NCI-H1436 treated with DMSO at 0.1 percent for 48 hours (cell line): ENCODE data around the gene TRIO.

Experiments
- DNase-seq: peaks from one replicate; lab custom pipeline; 2025; lab: John Stamatoyannopoulos, UW

TRIO gene

DNA sequence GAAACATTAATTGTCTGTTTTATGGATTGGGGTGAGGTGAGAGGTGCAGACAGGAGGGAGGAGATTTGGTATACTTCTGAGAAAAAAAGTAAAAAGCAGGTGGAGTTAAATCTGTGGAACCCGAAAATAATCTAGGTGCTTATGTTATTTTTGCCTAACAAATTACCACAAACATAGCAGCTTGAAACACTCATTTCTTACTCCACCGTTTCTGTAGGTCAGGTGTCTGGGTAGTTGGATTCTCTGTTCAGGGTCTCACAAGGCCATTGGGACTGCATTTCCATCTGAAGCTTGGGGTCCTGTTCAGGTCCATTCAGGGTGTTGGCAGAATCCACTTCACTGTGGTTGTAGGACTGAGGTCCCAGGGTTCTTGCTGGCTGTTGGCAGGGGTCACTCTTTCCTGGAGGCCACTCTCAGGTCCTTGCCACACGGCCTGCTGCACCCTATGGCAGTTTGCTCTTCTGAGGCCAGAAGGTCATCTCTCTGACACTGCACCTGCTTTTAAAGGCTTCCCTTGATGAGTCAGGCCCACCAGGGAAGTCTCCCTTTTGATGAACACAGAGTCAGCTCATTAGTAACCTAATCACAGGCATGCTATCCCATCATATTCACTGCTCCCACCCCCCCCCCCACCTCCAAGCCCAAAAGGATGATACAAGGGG, 82.2 kb downstream of the TRIO start:
- no peak for DNase-seq

DNA sequence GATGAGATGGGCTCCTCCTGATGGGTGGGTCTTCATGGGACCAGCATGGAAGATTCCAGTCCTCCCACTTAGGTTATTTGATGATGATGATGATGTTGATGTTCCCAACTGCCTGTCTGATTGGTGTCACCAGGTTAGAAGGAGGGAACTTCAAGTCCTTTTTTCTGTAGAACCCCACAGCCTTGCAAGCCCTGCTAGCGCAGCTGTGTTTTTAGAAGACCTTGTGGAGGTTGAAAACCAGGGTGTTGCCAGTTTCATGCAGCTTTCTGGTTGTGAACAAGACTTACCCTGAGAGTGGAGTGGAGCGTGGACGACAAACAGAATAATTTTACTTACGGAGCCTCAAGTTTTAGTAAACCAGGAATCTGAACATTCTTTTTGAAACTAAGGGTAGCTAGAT, 83.0 kb downstream of the TRIO start:
- no peak for DNase-seq

DNA sequence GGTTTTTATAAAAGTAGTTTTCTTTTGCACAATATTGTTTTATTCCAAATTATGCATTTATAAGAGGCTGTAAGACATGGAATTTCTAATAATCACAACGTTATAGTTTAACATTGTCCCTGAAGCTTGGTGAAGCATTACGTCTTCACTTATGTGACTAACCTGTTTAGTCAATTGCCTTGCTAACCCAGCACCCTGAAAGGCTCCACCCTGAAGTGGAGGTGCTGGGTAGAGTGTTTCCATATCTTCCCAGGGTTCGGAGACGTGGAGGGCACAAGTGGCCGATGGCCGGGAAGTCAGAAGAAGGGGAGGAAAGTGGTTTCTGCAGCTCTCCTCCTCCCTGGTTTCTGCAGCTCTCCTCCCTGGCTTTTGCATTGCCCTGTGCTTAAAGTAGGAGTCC, 83.4 kb downstream of the TRIO start:
- no peak for DNase-seq

DNA sequence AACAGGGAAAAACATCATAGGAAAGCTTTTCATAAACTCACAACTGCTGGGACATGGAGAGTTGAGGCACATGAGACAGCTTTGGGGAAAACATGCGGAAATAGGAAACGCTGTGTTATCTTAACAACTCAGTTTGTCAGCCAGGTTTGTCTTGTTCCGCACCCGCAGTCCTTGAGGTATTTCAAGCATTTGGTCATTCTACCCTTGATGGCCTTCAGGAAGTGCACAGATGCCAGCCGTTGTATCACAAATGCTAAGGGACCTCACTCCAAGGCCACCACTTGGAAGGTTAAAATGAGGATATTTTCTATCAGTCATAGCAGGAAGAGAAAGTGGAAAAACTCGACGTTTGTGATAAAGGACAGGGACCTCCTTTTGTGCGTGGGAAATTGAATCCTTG, 83.8 kb downstream of the TRIO start:
- no peak for DNase-seq

DNA sequence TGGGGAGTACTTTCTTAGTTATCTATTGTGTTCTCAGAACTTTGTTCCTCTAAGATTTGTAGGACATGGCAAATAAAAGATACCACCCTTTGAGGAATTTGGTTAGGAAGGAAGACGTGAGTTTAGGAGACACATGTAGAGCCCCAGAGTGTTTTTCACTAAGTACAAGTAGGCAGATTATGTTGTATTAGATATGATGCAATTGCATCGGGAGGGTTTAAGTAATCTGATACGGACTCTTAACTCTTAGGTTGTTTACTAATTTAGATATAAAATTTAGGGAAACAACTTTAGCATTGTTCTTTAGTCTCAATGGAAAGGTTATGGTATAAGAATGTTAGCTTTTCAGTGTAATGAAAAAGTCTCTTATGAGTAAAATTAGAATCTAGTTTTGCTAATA, 84.4 kb downstream of the TRIO start:
- DNase-seq: no peak

DNA sequence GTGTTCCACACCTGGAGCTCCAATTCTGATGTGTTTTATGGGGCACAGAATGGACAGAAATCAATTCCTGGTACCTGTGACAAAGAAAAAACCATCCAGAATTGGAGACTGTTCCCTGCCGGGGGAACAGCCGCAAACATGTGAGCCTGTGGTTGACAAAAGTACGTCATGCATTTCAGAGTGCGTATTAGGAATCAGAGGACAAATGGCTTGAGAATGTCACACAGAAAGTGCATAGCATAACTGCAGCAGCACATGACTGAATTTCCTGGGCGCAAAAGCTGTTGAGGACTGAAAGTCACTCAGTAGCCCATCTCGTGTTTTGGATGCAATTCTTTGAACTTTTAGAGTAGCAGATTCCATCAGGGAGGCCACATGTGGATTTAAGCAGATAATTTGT, 85.1 kb downstream of the TRIO start:
- no peak for DNase-seq

DNA sequence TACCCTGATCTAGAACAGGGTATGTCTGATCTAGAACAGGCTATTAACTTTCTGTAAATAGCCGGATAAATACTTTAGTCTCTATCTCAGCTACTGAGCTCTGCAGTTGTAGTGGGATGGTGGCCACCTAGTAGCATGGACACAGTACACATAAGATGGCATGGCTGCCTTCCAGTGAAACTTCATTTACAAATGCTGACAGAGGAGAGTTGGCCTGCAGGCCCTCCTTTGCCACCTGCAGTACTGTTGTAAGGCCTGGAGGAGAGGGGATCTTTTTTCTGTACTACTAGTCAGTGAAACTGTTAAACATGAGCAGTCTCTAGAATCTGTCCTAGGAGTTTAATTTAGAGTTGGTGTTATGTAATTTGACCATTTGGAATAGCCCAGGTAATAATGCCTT, 86.0 kb downstream of the TRIO start:
- DNase-seq: no peak

DNA sequence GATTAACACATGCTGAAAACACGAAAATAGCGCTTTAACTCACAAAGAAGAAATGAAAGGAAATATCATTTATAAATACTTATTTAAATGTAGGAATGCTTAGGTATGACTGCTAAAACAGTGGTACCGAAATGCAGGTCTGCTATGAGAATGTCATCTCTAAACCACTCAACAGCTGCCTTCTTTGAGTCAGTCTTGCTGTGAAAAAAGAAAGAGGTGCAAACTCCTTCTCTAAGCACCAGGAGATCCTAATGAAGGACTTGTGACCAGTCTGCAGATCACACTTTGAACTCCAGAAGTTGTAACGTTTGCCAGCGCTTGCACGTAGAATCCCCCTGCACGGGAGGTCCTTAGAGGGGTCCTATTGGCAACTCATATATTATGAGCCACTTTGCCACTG, 86.6 kb downstream of the TRIO start:
- DNase-seq: no peak

DNA sequence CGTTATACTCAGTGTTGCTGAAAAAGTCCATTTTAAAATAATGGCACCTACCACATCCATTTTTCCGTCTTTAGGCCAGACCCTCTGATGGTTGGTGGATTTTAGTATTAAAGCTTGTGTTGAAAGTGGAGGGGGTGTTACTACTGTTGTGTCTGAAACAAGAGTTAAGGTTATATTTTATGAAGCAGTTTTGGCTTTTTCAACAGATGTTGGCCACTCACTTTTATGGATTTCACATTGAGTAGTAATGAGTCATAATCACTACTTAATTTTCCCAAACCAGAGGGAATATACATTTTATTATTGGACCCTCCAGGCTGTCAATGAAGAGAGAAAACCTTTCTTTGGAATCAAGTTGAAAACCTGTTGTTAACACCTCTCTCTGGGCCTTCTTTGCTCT, 88.0 kb downstream of the TRIO start:
- no peak for DNase-seq

DNA sequence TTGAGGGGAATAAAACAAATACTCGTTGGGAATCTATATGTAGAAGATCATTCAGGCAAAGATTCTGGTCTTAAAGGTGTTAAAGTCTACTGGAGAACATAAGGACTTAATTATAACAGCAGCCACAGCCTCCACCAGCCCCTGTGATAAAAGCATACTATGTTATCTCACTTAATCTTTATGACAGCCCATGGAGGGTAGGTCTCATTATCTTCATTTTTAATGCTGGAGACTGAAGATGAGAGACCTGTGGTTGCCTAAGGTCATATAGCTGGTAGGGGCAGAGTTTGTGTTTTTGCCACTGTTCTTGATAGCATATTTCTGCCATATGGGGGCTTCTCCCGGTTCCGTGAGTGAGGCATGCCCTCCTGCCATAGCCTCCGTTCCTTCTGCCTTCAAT, 88.7 kb downstream of the TRIO start:
- no peak for DNase-seq

DNA sequence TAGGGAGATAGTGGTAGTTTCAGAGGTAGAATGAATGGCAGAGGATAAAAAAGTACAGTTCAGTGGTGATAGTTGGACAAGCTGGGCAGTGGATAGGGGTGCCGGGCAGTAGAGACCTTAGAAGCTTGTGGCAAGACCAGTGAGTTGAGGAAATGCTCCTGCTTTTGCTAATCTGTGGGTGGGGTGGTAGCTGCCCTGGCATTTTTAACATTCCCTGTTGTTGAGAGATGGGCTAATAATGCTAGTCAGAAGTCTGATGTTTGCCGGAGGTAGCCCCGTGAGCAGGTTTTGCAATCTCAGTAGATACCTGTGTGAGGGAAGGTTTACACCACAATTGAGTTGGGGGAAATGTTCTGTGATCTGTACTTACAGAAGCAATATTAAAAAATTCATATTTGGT, 91.1 kb downstream of the TRIO start:
- DNase-seq: no peak

DNA sequence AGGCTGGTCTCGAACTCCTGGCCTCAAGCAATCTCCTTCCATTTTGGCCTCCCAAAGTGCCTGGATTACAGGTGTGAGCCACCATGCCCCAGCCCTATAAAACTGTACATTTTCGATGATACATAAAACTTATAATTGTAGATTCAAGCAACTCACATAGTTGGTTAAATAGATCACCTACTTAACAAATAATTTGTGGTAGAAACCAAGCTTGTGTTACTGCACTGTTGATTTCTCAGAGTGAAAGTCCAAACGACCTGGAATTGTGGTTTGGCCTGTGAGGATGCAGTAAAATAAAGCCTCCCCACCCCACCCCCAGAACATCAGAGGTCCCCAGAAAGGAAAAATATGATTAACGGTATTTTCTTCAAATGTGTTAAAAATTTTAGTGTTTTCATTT, 92.7 kb downstream of the TRIO start:
- DNase-seq: no peak

DNA sequence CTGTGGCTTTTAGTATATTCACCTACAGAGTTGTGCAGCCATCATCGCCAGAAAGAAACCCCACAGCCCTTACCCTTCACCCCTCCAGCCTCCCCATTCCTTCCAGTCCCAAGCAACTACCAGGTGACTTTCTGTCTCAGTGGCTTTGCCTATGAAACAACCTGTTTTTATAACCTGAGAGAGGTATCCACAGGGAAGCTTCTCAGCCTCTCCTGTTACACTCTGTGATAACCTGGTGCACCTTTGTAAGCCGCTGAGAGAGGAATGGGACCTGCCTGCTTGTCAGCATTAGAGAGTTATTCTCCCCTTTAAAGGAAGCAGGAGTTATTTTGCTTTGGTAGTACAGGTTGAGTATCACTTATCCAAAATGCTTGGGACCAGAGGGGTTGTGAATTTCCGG, 93.6 kb downstream of the TRIO start:
- DNase-seq: no peak

DNA sequence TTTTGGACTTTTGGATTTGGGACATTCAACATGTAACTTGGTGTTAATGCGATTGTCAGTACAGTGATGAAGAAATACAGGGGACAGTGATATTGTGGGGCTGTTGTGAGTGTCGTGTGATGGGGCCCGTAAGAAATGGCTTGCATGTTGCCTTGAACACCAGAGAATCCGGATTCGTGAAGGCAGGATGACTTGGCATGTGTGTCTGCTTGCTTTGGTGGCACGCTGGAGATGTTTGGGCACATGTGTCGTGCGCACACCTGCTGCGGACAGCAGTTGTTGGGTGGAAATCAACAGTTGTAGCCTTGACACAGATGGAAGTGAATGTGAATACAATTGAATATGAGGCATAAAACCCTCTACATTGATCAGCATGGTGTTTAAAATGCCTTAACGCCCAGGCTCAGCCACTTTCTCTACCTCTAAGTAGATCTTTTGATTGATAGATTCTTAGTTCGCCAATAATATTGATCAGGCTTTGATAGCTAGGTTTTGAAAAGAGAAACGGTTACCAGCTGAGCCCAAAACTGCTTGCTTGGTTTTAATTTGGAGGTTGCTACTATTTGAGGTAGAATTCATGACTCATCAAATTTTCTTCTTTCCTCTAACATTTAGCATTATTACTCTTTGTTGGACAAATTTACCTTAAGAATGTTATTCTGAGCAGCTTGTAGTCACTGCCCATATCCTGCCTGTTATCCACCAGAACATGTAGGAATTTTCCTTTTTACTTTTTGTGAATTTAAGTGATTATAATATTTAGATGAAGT, 94.4 kb downstream of the TRIO start:
- DNase-seq: no peak

DNA sequence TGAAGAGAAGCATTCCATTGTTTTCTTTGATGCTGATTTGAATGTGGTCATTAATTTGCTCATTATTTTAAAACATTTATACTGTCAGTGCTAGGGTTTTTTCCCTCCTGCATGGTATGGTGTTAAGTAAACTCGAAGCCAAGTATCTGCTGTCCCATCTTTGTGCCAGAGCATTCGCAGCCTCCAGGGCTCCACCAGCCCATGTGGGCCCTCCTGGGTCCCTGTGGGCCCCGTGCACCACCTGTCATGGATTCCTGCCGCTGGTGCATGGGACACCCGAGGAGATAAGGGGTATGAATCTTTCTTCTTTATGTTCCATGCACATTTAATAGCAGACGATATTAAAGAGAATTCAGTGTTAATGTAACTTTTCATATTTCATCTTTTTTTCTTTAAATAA, 95.1 kb downstream of the TRIO start:
- no peak for DNase-seq

DNA sequence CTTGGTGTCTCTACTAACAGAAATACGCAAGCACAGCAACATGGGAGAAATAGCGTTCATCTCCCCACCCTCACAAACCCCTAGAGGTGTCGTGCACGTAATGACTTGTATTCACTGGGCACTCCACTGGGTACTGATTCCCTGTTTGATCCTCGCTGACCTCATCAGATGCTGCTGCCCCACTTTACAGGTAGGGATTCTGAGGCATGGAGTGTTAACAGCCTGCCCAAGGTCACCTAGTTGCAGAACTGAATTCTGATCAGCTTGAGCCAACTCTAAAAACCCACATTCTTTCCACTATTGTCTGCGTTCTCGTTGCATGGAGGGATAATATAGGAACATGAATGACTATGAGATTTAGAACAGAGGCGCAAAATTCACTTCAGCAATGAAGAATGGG, 96.3 kb downstream of the TRIO start:
- no peak for DNase-seq

DNA sequence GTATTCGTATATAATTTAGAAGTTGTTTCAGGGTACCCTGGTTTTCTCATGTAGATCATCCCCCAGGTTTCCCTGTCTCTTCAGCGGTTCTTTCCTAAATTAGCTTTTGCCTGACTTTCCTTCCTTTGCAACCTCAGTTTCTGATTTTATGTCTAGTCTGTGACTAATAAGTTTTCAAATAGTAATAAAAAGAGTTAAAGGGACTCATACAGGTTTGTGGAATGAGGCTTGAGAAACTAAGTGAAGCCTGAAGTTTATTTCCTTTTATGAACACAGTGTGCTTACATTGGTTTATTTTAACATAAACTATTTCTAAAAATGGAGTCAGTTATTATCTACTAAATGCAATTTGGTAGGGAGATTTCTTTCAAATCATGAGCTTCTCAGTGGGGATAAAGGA, 96.8 kb downstream of the TRIO start:
- no peak for DNase-seq

DNA sequence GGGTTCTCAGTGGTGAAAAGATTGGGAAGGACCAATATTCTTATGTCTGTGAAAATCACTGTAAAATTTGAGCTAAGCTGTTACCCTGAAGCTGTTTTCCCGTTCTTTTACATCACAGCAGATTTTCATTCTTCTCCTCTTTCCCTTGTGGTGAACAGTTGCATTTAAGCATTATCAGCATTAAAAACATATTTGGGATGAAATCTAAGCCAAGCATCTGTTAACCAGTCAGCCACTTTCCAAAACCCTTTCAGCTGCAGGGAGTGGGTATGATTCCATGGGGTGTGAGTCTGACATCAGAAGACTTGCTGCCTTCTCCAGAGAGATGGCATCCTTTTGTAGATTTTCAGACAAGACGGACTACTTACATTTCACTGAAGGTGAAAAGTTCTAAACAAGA, 97.2 kb downstream of the TRIO start:
- no peak for DNase-seq

DNA sequence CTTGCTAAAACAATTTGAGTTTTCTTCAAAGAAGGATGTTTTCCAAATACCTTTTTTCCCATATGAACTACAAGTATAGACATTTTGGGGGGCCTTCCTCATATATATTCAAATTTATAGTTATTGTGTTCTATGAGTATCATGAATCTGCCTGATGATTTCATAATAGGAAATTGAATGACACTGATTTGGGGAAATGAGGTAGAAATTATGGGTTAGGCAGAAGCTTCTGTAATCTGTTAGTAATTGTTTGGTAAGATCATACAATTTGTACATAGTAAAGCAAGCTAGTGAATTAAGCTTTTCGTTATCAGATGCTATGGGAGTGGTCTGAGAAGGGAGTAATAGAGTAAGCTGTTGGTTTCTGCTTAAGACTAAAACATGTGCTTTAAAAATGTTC, 98.0 kb downstream of the TRIO start:
- no peak for DNase-seq

DNA sequence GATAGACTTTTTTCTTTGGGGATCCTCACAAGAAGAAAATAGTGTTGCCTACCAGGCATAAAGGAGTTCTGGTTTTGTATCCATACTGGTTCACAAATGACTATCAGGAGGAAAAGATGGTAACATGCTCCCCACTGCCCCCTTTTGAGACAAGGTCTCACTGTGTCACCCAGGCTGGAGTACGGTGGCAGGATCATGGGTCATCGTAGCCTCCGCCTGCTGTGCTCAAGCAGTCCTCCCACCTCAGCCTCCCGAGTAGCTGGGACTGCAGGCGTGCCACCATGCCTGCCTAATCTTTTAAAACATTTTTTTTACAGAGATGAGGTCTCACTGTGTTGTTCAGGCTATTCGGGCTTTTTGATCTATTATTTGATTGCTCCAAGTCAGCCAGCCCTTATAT, 99.3 kb downstream of the TRIO start:
- no peak for DNase-seq

DNA sequence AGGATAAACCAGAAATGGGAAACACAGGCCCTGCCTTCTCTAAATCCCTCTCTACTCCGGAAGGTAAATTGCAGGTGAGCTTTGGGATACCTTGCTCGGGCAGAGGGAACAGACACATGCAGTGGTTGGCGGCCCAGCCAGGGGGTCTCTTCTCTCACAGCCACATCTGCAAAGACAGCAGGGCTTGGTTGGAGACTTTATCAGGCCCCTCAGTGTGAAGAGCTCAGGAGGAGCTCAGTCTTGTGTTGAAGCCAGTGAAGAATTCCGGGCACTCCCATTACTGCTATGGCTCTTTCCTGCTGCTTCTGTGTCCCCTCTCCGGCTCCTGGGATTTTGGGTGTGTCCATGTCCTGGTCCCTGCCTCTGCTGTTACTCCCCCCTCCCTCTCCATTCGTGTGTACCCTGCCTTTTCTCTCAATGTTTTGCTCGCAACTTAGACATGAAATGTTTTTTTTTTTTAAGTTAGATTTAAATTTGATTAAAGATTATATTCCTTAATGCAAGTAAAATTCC, 99.8 kb downstream of the TRIO start:
- no peak for DNase-seq

DNA sequence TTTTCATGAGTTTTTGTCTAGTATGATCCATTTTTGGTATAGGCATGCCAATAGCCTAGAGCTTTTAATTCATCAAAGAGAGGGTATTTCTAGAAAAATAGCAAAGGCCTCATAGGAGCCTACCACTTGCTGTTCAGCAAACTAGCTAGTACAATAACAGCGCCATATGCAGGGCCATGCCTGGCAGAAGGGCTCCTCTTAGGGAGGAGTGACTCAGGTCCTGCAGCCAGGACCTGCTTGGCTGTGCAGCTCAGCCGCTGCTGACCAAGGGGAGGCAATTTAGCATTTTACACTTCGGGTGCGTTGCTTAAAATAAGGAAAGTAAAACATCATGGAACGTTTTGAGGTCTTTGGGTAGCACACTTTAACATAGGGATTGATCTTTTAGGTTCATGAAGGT, 100.6 kb downstream of the TRIO start:
- DNase-seq: no peak

DNA sequence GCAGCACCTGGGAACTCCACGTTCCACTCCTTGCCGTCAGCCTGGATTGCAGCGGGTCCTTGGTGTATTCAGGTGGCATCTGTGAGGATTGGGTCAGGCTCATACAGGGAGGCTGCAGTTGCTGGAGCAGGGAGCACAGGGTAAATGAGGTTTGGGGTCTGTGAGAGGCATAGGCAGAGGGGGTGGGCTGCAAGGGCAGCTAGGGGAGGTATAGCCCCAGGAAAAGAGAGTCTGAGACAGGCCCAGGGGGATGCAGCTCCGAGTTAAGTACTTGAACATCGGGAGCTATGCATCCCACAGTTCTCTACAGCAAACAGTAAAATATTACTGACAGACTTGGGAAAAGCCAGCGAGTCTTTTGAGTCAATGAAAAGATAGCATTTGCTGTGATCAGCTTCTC, 101.6 kb downstream of the TRIO start:
- no peak for DNase-seq
